ENCODE results near the gene GNGT2.
A peak's percentile ranks its signal among the peaks of the same experiment; 100 is the strongest.

The GNGT2 gene

GRCh38 chr17:49210158-49211029 lies at the start of gene GNGT2, which contains the start of gene ABI3:
TSS of gene GNGT2 (minus strand) at chr17:49210574. CDS start at chr17:49207422, 3,152 bp downstream.
TSS of gene ABI3 (plus strand) at chr17:49210707. CDS start at chr17:49210725, 18 bp downstream.
- no peak for DNase-seq

- no peak for DNase-seq
Measured at GRCh38 chr17:49259663-49260010, 49.3 kb upstream of the GNGT2 start.

GRCh38 chr17:49258394-49258793 lies 48.0 kb upstream of the GNGT2 start:
- DNase-seq, result no peak

DNA sequence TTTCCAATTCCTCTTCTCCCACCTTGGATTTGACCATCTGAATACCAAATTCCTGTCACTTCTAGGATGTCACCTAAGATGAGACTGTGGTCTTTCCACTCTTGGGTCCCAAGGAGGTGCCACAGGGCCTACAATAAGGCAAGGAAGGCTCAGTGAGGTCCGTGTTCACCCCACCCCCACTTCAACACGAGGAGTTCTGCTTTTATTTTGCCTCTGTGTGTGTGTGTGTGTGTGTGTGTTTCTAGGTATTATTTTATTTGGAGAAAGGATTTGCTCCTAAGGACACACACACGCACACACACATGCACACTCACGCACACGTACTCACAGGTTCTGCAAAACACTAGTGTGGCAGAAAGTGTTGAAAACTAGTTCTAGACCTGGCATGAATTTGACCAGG lies 44.8 kb upstream of the GNGT2 start:
- no peak for DNase-seq

GRCh38 chr17:49254066-49254465 lies 43.7 kb upstream of the GNGT2 start:
- no peak for DNase-seq

DNA sequence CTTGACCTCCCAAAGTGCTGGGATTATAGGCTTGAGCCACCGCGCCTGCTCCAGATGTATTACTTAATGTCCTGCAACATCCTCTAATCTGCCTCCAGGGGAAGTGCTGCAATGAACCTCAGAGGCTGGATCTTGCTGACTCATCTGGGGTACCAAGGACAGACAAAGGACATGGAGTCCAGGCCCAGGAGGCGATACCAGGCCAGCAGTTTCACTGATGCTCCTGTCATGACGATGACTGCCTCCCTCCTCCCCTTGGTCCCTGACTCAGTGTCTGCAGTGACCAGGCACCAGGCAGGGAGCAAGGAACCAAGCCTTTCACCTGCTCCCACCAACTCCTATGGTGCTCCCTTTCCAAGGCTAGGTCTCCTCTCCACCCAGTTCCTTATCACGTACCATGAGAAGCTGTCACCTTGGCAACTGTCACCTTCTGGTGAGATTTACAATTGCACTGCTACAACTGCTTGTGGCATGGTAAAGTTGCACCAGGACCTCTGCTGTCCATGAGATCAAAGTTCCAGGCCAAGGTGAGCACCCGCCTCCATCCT lies 41.8 kb upstream of the GNGT2 start:
- DNase-seq, result no peak

DNA sequence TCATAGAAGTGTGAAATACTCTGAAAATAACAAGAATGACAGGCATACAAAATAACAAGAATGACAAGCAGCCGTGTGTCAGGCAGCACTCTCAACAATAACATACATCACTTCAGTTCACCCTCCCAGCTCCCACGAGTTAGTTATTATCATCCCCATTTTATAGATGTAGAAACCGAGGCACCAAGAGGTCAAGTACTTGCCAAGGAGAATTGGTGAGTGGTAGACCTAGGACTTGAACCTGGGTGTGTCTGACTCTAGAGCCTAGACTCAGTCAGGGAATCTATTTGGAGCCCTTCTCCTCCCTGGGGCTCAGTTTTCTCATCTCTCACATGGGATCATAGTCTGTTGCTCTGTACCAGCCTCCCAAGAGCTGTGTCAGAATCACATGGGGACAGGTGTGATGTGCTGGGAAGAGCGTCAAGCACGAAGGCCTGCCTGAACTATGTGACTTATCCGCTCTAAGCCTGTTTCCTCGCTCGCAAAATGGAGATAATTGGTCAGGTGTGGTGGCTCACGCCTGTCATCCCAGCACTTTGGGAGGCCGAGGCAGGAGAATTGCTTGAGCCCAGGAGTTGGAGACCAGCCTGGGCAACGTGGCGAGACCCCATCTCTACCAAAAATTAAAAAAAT lies 39.6 kb upstream of the GNGT2 start:
- no peak for DNase-seq

GRCh38 chr17:49249292-49249794 lies 39.0 kb upstream of the GNGT2 start:
- peak; percentile 8 for DNase-seq

DNA sequence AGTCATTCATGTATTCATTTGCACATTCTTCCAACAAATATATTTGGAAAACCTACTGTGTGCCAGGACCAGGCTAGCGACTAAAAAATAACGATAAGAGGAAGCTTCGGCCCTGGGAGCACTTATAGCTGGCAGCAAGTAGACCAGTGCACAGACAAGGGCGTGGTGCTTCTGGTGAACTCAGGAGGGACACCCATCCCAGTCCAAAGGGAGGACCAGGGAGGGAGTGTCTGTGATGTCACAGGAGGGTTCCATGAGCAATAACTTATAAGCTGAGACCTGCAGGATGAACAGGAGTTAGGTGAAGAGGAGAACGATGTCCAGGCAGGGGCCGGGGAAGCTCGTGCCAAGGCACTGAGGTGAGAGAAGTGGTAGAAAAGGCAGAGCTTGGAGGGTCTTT lies 37.6 kb upstream of the GNGT2 start:
- no peak for DNase-seq

DNA sequence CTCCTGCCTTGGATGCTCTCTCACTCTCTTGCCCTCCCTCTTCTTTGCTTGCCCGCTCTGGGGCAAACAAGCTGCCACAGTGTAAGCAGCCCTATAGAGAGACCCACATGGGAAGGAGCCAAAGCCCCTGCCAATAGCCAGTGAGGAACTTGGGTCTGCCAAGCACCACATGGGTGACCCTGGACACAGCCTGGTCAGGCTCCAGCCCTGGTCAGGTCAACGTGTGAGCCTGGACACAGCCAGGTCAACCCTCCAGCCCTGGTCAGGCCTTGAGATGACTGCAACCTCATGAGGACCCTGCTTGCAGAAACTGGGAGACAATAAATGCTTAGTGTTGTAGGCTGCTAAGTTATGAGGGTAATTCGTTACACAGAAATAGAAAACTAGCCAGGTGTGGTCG lies 34.5 kb upstream of the GNGT2 start:
- no peak for DNase-seq

DNA sequence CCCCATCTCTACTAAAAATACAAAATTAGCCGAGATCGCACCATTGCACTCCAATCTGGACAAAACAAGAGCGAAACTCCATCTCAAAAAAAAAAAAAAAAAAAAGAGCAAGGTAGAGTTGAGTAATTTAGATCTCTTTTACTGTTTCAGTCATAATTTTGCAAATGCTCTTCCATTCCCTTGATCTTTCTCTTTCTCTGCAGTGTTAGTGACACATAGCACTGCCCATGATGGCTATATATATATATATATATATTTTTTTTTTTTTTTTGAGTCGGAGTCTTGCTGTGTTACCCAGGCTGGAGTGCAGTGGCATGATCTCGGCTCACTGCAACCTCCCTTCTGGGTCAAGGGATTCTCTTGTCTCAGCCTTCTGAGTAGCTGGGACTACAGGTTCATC lies 32.4 kb upstream of the GNGT2 start:
- no peak for DNase-seq

DNA sequence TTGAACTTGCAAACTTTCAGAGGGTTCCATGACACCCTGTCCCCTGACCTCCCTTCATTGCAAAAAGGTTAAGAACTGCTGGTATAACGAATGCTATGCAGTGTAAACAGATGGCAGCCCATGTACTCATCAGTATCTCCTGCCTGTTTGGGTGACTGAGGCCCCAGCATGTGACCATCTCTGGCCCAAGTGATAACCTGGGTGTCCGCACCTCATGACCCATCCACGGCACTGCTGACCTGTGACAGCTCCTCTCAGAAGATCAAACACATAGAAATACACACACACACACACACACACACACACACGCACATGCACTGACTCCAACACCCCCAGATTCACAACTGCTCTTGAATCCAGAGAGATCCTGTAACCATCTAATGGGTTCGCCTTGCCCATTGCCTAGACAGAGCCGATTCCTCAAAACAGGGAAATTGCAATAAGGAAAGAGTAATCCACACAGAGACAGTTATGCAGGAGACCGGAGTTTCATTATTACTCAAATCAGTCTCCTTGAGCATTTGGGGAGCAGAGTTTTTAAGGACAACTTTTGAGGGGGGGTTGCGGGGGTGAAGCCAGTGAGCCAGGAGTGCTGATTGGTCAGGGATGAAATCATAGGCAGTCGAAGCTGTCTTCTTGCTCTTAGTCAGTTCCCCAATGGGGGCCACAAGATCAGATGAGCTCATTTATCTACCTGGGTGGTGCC lies 31.5 kb upstream of the GNGT2 start:
- DNase-seq, result no peak

- no peak for DNase-seq
Measured at GRCh38 chr17:49241040-49241439, 30.7 kb upstream of the GNGT2 start.

DNA sequence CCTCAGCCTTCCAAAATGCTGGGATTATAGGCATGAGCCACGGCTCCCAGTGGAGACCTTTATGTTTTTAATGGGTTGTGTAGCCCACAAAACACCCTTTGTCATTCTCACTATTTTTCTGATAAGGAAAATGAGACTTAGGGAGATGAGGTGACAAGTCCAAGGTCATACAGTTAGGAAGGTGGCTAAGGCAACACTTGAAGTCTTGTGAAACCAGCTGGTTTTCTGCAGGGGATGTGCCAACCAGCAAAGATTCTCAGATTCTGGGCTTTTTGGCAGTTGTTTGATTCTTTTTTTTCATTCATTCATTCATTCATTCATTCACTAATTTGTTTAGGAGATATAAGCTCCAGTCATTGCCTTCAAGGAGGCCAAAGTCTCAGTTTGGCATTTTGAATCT lies 30.2 kb upstream of the GNGT2 start:
- DNase-seq, result no peak

DNA sequence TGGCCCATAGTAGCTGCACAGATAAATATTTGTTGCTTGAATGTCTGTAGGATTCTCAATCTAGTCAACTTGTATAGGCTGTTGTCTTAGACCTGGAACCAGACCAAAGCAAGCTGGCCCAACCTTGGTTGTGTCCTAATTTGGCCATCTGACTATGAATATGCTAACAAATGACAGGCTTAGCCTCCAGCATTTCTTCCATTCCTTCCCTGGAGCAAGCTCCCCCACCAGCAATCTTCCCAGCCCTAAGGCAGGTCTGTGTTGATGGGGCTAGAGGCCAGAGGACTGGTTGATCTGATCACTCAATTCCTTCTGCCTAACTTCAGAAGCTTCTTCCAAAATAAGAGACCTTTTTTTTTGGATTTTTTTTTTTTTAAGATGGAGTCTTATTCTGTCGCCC lies 29.6 kb upstream of the GNGT2 start:
- DNase-seq, result no peak

GRCh38 chr17:49235896-49236295 lies 25.5 kb upstream of the GNGT2 start:
- DNase-seq, result no peak

DNA sequence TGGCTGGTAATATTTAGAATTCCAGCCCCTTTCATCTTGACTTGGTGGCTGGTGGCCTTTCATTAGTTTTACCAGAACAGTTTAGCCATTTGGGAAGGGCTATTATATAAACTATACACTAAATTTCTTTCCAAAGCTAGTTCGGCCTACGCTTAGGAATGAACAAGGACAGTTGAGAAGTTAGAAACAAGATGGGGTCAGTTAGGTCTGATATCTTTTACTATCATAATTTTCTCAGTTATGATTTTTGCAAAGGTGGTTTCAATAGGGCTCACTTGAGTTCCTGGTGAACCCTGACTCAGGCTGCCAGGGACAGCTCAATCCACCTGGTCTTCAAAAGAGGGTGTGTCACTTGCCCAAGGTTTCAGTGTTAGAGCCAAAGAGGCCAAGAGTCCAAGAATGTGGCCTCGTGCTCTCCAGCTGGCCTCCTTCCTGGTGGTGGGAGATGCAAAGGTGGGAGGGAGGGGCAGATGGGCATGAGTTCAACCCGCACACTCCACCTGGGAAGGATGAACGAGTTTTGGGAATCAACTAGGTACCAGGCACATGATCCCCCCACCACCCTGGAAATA lies 24.2 kb upstream of the GNGT2 start:
- DNase-seq, result no peak

DNA sequence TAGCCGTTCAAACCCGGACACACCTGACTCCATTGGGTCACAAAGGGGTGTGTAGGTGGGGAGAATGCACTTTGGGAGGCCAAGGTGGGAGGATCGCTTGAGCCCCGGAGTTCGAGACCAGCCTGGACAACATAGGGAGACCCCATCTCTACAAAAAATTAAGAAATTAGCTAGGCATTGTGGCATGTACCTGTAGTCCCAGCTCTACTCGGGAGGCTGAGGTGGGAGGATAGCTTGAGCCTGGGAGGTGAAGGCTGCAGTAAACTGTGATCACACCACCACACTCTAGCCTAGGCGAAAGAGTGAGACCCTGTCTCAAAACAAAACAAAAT lies 21.2 kb upstream of the GNGT2 start:
- DNase-seq, result no peak

GRCh38 chr17:49230636-49231562 lies 20.5 kb upstream of the GNGT2 start, which contains the start of gene PHOSPHO1:
TSS of gene PHOSPHO1 (minus strand) at chr17:49230787. CDS start at chr17:49226691, 4,096 bp downstream.
- DNase-seq, result peak; percentile 79

DNA sequence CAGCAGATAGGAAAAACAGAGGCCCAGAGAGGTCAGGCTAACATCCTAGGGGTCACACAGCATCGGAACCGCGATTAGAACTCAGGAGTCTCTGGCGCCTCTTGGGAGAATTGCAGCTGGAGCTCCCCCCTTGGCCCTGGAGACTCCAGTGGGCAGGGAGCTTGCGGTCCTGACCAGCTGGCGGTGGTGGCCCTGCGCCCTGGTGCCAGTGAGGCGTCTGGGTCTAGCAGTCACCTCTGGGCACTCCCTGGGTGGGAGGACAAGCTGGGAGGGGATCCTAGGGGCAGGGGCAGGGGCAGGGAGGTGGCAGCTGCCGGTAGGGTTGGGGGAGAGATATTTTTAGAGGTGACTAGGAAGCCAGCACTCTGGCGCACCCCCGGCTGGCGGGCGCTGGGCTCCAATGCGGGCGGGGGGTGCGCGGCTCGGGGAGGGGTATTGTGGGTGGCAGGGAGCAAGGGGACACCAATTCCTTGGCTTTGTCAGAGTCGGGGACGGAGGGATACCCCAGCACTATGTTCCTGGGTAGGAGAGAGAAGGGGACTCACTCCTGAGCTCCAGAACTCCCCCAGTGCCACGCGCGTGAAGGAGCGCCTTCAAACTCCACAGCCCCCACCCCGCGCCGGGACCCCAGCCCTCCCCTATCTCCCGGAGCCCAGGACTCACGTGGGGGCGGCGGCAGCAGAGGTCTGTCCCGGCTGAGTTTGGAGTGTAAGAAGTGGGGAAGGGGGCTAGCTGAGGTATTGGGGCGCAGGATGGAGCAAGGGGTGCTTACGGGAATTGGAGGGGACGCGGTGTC lies 19.6 kb upstream of the GNGT2 start:
- DNase-seq, result no peak
